Measurements from ENCODE around the gene FBLN5.

- TF ChIP-seq CTCF (IDR thresholded peaks at IDR 0.05; ENCODE audit: low read depth, low read length) (no peak), POLR2A (IDR thresholded peaks at IDR 0.05; ENCODE audit: extremely low read depth, insufficient read length) (no peak), MAX (IDR thresholded peaks at IDR 0.05; ENCODE audit: low read depth, low read length) (no peak)
Measured at GRCh38 chr14:91866061-91866460, 81.4 kb downstream of the FBLN5 start.
